GM12865 (cell line): ENCODE results near the gene KLHDC10.
"Not testable (repeated sequence)": the region's sequence is repeated elsewhere in the genome, so short reads cannot be mapped to it uniquely, and the experiment has no call there.

Experiments used
- DNase-seq: peaks from one replicate; pipeline ENCODE4 v3.0.0; 2010; ENCODE audit warnings: low read depth
- H3K4me3 ChIP-seq: 2 replicates; pipeline ENCODE4 v1.5.1; 2011; ENCODE audit warnings: mild to moderate bottlenecking, low read depth, low read length, control low read depth
- CTCF ChIP-seq: IDR thresholded peaks from 2 replicates; pipeline ENCODE4 v1.5.1; 2011; ENCODE audit warnings: low read length, control low read depth, low read depth, inconsistent platforms; ENCODE audit not compliant: insufficient read depth; ENCODE audit errors: missing control alignments

The KLHDC10 gene

GRCh38 chr7:130112093-130112492 is 41.8 kb downstream of the KLHDC10 start:
- H3K4me3 ChIP-seq, result no peak overlapping the region
- no peak for TF ChIP-seq CTCF
- DNase-seq, result no peak

GRCh38 chr7:130112662-130113425 is 42.5 kb downstream of the KLHDC10 start:
- no peak for DNase-seq
- no peak for TF ChIP-seq CTCF
- H3K4me3 ChIP-seq, result no peak overlapping the region

GRCh38 chr7:130113426-130113805 is 43.1 kb downstream of the KLHDC10 start:
- H3K4me3 ChIP-seq, DNase-seq: not testable (repeated sequence)

- TF ChIP-seq CTCF, result no peak
- H3K4me3 ChIP-seq, result no peak overlapping the region; the same call in 1 of the 2 replicates
- no peak for DNase-seq
Measured at GRCh38 chr7:130113887-130114286, 43.6 kb downstream of the KLHDC10 start.

- no peak for TF ChIP-seq CTCF
- peak; percentile 45 for DNase-seq
Measured at GRCh38 chr7:130114374-130114773, 44.0 kb downstream of the KLHDC10 start.

GRCh38 chr7:130114776-130115175 is 44.4 kb downstream of the KLHDC10 start:
- no peak overlapping the region for H3K4me3 ChIP-seq
- no peak for DNase-seq
- TF ChIP-seq CTCF, result no peak

More at GRCh38 chr7:130114374-130114773, 44.0 kb downstream of the KLHDC10 start:
- no peak overlapping the region for H3K4me3 ChIP-seq

- no peak overlapping the region for H3K4me3 ChIP-seq
- TF ChIP-seq CTCF, result no peak
- no peak for DNase-seq
Measured at GRCh38 chr7:130118294-130118693, 48.0 kb downstream of the KLHDC10 start.
